ACC112 (cell line): Measurements from ENCODE around the gene RBSN.
A peak's percentile ranks its signal among the peaks of the same experiment; 100 is the strongest.

Source experiments
- H2AFZ ChIP-seq: fragments of 200-600 bp; sonication (generic); one replicate; pipeline ENCODE4 v1.6.0; 2017; ENCODE audit warnings: antibody characterized with exemption, low read length; ENCODE audit not compliant: unreplicated experiment
- H3K27ac ChIP-seq: fragments of 200-600 bp; sonication (generic); 2 replicates; pipeline ENCODE4 v1.5.1; 2014; ENCODE audit warnings: low read depth, mild to moderate bottlenecking, antibody characterized with exemption, low read length, moderate library complexity
- H3K27me3 ChIP-seq: fragments of 200-600 bp; sonication (generic); 2 replicates; pipeline ENCODE4 v1.6.1; 2014; ENCODE audit warnings: mild to moderate bottlenecking, antibody characterized with exemption, low read length, moderate library complexity, mixed read lengths; ENCODE audit not compliant: insufficient read depth
- H3K36me3 ChIP-seq: fragments of 200-600 bp; sonication (generic); 2 replicates; pipeline ENCODE4 v1.6.1; 2016; ENCODE audit warnings: mild to moderate bottlenecking, antibody characterized with exemption, low read length, moderate library complexity, mixed read lengths; ENCODE audit not compliant: insufficient read depth
- H3K4me1 ChIP-seq: fragments of 200-600 bp; sonication (generic); one replicate; pipeline ENCODE4 v1.6.1; 2016; ENCODE audit warnings: low read length, mixed read lengths; ENCODE audit not compliant: insufficient read depth, unreplicated experiment, control insufficient read depth
- H3K4me3 ChIP-seq: fragments of 200-600 bp; sonication (generic); 2 replicates; pipeline ENCODE4 v1.5.1; 2014; ENCODE audit warnings: mild to moderate bottlenecking, low read depth, low read length
- H3K79me2 ChIP-seq: fragments of 200-600 bp; sonication (generic); one replicate; pipeline ENCODE4 v1.6.0; 2016; ENCODE audit warnings: low read length; ENCODE audit not compliant: control insufficient read depth, unreplicated experiment, insufficient read depth

The RBSN gene

GRCh38 chr3:15081960-15082664 lies 16.8 kb downstream of the RBSN start:
- H3K36me3 ChIP-seq = peaks cover 44% of the 10 kb centered on the region
- H3K4me3 ChIP-seq = no peak overlapping the region
- H3K79me2 ChIP-seq = no peaks in the 10 kb centered on the region
- peaks cover 7% of the 10 kb centered on the region for H3K4me1 ChIP-seq
- H2AFZ ChIP-seq = no peak overlapping the region
- no peaks in the 10 kb centered on the region for H3K27me3 ChIP-seq
- H3K27ac ChIP-seq = no peak overlapping the region

GRCh38 chr3:15079091-15079490 lies 19.9 kb downstream of the RBSN start:
- Histone ChIP-seq H3K4me1 (peaks cover 7% of the 10 kb centered on the region), H3K27me3 (no peaks in the 10 kb centered on the region), H2AFZ (no peak overlapping the region), H3K27ac (no peak overlapping the region), H3K79me2 (no peaks in the 10 kb centered on the region), H3K4me3 (no peak overlapping the region), H3K36me3 (peaks cover 50% of the 10 kb centered on the region)

- H3K36me3 ChIP-seq = peaks cover 38% of the 10 kb centered on the region
- H3K4me3 ChIP-seq = no peak overlapping the region
- H3K4me1 ChIP-seq = no peaks in the 10 kb centered on the region
- no peak overlapping the region for H2AFZ ChIP-seq
- H3K79me2 ChIP-seq = no peaks in the 10 kb centered on the region
- H3K27me3 ChIP-seq = no peaks in the 10 kb centered on the region
- H3K27ac ChIP-seq = no peak overlapping the region
Observed at GRCh38 chr3:15074500-15074899, 24.4 kb downstream of the RBSN start.

- Histone ChIP-seq H3K79me2 (no peaks in the 10 kb centered on the region), H3K27me3 (no peaks in the 10 kb centered on the region), H2AFZ (no peak overlapping the region), H3K4me3 (no peak overlapping the region), H3K27ac (no peak overlapping the region), H3K36me3 (peaks cover 17% of the 10 kb centered on the region), H3K4me1 (no peaks in the 10 kb centered on the region)
Observed at GRCh38 chr3:15071699-15072098, 27.2 kb downstream of the RBSN start.

- peaks cover 6% of the 10 kb centered on the region; the same call in 1 of the 2 replicates for H3K36me3 ChIP-seq
- H3K4me1 ChIP-seq = no peaks in the 10 kb centered on the region
- peaks cover 6% of the 10 kb centered on the region for H3K79me2 ChIP-seq
- H3K4me3 ChIP-seq = no peak overlapping the region
- H3K27ac ChIP-seq = no peak overlapping the region
- no peaks in the 10 kb centered on the region for H3K27me3 ChIP-seq
- no peak overlapping the region for H2AFZ ChIP-seq
Observed at GRCh38 chr3:15069441-15069840, 29.5 kb downstream of the RBSN start.

GRCh38 chr3:15066467-15066866 lies 32.5 kb downstream of the RBSN start:
- Histone ChIP-seq H3K4me1 (peaks cover 11% of the 10 kb centered on the region), H3K79me2 (peaks cover 23% of the 10 kb centered on the region), H3K27me3 (no peaks in the 10 kb centered on the region), H3K27ac (no peak overlapping the region), H3K4me3 (no peak overlapping the region), H3K36me3 (no peaks in the 10 kb centered on the region; the same call in 1 of the 2 replicates), H2AFZ (no peak overlapping the region)

GRCh38 chr3:15065550-15066007 lies 33.4 kb downstream of the RBSN start:
- Histone ChIP-seq H3K4me3 (peak overlapping the region; percentile 97), H3K79me2 (peaks cover 23% of the 10 kb centered on the region), H3K27me3 (no peaks in the 10 kb centered on the region), H3K27ac (peak overlapping the region; percentile 15), H3K36me3 (no peaks in the 10 kb centered on the region), H2AFZ (peak overlapping the region; percentile 87), H3K4me1 (peaks cover 11% of the 10 kb centered on the region)

- Histone ChIP-seq H3K27me3 (no peaks in the 10 kb centered on the region), H2AFZ (peak within 1 kb of the TSS; percentile 97), H3K27ac (peak within 1 kb of the TSS; percentile 34), H3K36me3 (no peaks in the 10 kb centered on the region), H3K4me3 (peak within 1 kb of the TSS; percentile 97), H3K4me1 (peaks cover 11% of the 10 kb centered on the region), H3K79me2 (peaks cover 23% of the 10 kb centered on the region)
Observed at GRCh38 chr3:15064835-15065549, 34.0 kb downstream of the RBSN start, which contains the start of gene MRPS25. Gene MRPS25, minus strand, starts transcription at chr3:15065315. Its CDS starts 121 bp downstream, at chr3:15065194.

- H2AFZ ChIP-seq = peak overlapping the region; percentile 97
- peaks cover 11% of the 10 kb centered on the region for H3K4me1 ChIP-seq
- peaks cover 26% of the 10 kb centered on the region for H3K79me2 ChIP-seq
- H3K36me3 ChIP-seq = no peaks in the 10 kb centered on the region
- peak overlapping the region; percentile 97 for H3K4me3 ChIP-seq
- H3K27ac ChIP-seq = peak overlapping the region; percentile 34; the same call in 1 of the 2 replicates
- no peaks in the 10 kb centered on the region for H3K27me3 ChIP-seq
Observed at GRCh38 chr3:15064299-15064834, 34.6 kb downstream of the RBSN start.

- Histone ChIP-seq H3K4me3 (peak overlapping the region; percentile 97), H2AFZ (no peak overlapping the region), H3K27ac (no peak overlapping the region)
Observed at GRCh38 chr3:15063656-15064286, 35.2 kb downstream of the RBSN start.

More at GRCh38 chr3:15063656-15064286, 35.2 kb downstream of the RBSN start:
- no peaks in the 10 kb centered on the region for H3K27me3 ChIP-seq
- H3K4me1 ChIP-seq = peaks cover 11% of the 10 kb centered on the region
- peaks cover 29% of the 10 kb centered on the region for H3K79me2 ChIP-seq
- H3K36me3 ChIP-seq = no peaks in the 10 kb centered on the region
